CD4-positive, alpha-beta T cell treated with Interleukin-17A for 1 hour (primary cell): ENCODE measurements around the gene TINCR.
A peak's percentile ranks its signal among the peaks of the same experiment; 100 is the strongest.
"Not testable (repeated sequence)": the region's sequence is repeated elsewhere in the genome, so short reads cannot be mapped to it uniquely, and the experiment has no call there.

ENCODE experiments used
- DNase-seq: peaks from one replicate; pipeline ENCODE4 v3.0.0-alpha.2; 2020

TINCR gene

GRCh38 chr19:5558101-5558621 is 9.6 kb downstream of the TINCR start:
- no peak for DNase-seq

DNA sequence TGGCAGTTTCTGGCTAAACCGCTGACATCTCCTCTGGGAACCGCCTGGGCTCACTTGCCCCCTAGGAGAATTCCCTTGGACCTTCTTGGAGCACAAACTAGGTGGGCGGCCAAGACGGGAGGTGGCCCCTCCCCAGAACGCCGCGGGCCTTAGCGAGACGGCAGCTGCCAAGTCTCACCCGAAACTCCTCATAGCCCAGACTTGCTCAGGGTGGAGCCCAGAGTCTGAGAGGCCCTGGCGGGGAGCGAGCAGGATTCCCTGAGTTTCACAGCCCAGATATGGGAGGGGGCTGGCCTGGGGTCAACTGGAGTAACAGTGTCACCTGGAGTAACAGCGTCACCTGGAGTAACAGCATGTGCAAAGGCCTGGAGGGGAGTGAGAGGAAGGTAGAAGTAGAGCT is 10.1 kb downstream of the TINCR start:
- no peak for DNase-seq

DNA sequence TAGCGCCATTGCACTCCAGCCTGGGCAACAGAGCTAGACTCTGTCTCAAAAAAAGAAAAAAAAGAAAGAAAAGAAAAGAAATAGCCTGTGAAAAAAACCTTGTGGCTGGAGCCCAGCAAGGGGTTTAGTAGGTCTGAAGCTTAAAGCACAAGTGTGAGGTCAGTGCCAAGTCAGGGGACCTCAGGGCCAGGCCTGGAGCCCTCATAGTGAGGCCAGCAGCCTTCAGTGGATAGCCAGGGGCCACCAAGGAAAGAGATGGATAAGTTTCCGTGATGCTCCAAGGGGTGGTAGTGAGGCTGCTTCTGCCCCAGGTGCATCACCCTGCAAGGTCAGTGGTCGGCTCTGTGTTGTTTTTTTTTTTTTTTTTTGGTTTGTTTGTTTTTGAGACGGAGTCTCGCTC is 12.9 kb downstream of the TINCR start:
- no peak for DNase-seq

GRCh38 chr19:5553892-5554291 is 13.9 kb downstream of the TINCR start:
- no peak for DNase-seq

- DNase-seq, result no peak
These were observed 19.9 kb downstream of the TINCR start for GRCh38 chr19:5547881-5548280.

DNA sequence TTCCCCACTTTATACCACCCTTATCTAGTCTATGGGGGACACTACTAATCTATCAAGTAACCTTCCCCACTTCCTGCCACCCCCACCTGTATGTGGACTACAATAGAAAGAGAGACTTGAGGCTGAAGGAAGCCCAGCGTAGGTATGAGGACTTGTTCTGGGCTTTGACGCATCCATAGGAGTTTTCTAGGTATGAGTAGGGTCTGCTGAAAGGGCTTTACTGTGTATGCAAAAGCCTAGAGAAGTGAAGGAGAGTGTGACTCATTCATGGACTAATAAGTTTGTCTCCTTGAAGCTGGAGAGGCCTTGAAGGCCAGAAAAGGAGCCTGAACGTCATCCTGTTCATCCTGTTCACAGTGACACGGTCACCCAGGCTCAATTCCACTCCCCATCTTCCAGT is 21.8 kb downstream of the TINCR start:
- no peak for DNase-seq

- no peak for DNase-seq
These were observed 22.7 kb downstream of the TINCR start for GRCh38 chr19:5545051-5545450.

GRCh38 chr19:5542665-5543064 is 25.1 kb downstream of the TINCR start:
- DNase-seq, result no peak

DNA sequence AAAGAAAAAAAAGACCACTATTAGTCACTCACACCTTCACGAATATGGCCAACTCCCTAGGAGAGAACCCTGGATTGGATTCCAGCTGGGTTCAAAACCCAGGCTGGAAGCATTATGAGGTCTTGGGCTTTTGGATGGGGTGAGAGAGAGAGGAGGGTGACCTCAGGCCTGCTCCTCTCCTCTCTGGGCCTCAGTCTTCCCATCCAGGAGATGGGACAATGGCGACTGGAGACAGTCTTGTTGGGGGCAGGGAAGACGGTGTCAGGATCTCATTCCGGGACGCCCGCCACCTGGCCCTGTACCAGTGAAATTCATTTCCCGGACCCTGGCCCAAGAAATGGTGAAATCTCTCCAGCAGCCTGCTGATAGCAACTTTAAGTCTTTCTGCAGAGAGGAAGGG is 26.3 kb downstream of the TINCR start:
- DNase-seq, result no peak

GRCh38 chr19:5540208-5540607 is 27.5 kb downstream of the TINCR start:
- DNase-seq, result no peak

DNA sequence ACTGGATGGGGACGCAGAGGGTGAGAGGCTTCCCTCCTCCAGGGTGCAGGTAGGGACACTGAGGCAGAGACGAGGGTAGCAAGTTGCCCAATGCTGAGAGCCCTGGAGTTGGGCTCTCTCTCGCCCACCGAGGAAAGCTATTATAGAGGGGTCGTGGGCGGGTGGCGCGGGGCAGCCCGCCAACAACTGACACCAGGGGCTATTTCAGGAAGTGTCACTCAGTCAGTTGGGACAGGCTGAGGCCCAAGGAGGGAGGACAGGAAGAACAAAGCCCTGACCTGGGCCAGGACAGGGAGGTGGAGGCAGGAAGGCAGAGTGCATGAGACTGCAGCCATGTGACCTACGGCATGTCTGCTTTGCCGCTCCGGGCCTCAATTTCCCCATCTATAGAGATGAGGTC is 29.9 kb downstream of the TINCR start:
- DNase-seq, result no peak

DNA sequence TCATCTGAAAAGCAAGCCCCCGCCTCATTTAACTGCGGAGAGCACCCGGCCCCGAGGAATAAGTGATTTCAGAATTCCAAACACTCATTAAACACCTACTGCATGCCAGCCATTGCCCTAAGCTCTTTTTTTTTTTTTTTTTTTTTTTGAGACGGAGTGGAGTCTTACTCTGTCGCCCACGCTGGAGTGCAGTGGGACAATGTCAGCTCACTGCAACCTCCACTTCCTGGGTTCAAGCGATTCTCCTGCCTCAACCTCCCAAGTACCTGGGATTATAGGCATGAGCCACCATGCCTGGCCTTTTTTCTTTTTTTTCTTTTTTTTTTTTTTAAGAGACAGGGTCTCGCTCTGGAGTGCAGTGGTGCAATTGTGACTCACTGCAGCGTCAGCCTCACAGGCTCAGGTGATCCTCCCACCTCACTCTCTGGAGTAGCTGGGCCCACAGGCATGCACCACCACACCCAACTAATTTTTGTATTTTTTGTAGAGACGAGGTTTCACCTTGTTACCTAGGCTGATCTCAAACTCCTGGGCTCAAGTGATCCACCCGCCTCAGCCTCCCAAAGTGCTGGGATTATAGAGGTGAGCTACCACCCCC is 30.7 kb downstream of the TINCR start:
- not testable (repeated sequence) for DNase-seq

GRCh38 chr19:5536337-5536894 is 31.3 kb downstream of the TINCR start:
- no peak for DNase-seq

DNA sequence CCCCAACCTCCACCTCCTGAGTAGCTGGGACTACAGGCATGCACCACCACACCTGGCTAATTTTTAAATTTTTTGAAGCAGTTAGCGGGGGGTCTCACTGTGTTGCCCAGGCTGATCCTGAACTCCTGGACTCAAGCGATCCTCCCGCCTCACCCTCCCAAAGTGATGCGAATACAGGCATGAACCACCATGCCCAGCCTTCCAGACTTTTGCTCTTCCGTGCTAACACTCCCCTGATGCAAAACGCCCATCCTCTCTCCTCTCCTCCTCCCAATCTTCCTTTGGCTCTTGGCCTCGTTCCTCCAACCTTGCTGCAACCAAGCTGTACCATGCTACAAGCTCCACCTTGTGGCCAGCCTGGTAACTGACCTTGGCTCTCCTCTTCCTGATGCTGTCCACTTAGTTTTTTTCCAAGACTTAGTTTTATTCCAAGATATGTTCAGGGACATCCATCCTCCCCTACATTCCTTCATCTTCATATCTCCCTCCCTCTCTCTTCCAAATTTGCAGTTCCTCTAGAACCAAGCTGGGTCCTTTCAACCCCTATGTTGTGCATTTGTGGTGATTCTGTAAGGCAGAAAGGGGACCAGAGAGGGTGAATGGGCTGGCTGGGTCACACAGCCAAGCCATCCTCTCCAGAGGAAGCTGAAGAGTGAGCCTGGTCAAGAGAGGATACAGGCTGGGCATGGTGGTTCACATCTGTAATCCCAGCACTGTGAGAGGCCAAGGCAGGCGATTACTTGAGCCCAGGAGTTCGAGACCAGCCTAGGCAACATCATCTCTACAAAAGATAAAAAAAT is 32.8 kb downstream of the TINCR start:
- peak; percentile 0 for DNase-seq

DNA sequence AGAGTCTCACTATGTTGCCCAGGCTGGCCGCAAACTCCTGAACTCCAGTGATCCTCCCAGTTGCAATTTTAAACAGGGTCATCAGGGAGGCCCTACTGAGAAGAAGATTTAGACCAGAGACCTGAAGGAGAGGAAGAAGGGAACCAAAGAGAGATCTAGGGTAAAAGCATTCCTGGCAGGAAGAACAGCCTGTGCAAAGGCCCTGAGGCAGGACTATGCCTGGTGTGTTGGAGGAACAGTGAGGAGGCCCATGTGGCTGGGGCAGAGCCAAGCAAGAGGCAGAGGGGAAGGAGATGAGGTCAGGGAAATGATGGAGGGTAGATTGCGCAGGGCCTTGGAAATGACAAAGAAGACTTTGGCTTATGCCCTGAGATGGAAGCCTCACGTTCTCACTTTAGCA is 34.5 kb downstream of the TINCR start:
- DNase-seq, result no peak

GRCh38 chr19:5530701-5531100 is 37.1 kb downstream of the TINCR start:
- DNase-seq, result no peak

- no peak for DNase-seq
These were observed 41.1 kb downstream of the TINCR start for GRCh38 chr19:5526691-5527090.

DNA sequence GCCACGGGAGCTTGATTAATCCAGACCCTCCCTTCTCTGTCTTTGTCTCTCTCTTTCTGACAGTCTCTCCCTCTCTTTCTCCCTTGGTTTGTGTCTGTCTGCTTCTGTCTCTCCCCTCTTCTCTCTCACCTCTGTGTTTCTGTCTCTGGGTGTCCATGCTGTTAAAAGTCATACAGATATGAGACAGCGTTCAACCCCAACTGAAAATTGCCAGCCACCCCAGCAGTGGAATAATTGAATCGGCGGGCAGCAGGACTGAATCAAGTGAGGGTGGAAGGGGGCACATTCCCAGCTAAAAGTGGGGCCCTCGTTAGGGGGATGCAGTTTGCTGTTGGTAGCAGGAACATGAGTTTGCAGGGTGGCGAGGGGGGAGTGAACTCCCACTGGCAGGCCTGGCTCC is 43.7 kb downstream of the TINCR start:
- DNase-seq, result no peak

GRCh38 chr19:5522106-5522505 is 45.6 kb downstream of the TINCR start:
- no peak for DNase-seq

GRCh38 chr19:5520501-5520900 is 47.3 kb downstream of the TINCR start:
- no peak for DNase-seq

- DNase-seq, result no peak
These were observed 48.7 kb downstream of the TINCR start for GRCh38 chr19:5519076-5519475.

DNA sequence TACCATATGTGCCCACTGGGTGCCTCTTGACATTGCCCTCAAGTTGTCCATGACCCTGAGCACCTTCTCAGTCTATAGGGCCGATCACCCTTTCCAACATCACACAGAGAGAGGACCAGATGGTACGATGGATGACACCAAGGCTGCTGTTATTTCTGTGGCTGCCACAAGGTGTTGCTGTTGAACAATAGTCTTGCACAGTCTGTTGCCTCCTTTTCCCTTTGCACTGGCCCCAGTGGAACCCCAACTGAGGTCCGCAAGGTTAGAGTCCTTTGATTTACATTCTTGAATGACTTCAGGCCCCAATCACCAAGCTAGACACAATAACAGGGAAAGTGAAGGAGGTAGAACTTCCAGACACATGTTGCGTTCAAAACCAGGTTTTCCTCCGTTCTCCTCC is 52.0 kb downstream of the TINCR start:
- no peak for DNase-seq

GRCh38 chr19:5514001-5514400 is 53.8 kb downstream of the TINCR start:
- DNase-seq, result no peak

DNA sequence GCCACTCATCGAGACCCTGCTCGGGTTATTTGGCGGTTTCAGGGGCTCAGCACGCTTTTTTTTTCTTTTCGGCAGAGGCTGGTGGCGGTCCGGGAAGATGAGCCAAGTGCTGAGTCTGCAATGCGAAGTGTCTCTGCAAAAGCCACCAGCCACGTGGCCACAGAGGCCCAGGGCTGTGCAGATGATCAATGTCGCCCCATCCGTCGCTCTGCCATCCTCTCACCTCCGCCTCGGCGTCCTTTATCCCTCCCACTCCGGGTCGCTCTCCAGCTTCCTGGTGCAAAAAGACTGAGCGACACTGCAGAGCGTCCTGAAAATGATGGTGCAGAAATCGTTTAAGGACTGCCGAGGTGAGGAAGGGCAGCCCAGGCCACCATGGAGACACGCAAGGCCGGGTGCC is 55.0 kb downstream of the TINCR start:
- no peak for DNase-seq
